Common myeloid progenitor, CD34-positive (primary cell): ENCODE measurements around the gene PTPRK.

Experiments
- CTCF ChIA-PET: fragments of 350-600 bp; sonication (Branson Sonifier 250); formaldehyde crosslinking; loops from one replicate; lab custom pipeline; 2021; ENCODE audit warnings: antibody characterized with exemption; lab: Charles Lee
- POLR2A ChIA-PET: fragments of 350-600 bp; sonication (Branson Sonifier 250); formaldehyde crosslinking; loops from one replicate; lab custom pipeline; 2021; ENCODE audit warnings: antibody characterized with exemption; lab: Charles Lee
- DNase-seq, 3 donors: peaks; one replicate each; pipeline versions ENCODE4 v3.0.0 to v3.0.0-alpha.2; 2013
- H3K27ac ChIP-seq, 2 experiments: 1 replicate in 1 of 2; 2 replicates in 1 of 2; pipeline ENCODE4 v1.7.0; 2013; ENCODE audit warnings: inconsistent platforms in 2 of 2, low read length in 2 of 2, mild to moderate bottlenecking in 2 of 2, low read depth in 1 of 2, moderate library complexity in 1 of 2; ENCODE audit not compliant: severe bottlenecking in 2 of 2, insufficient read depth in 1 of 2, poor library complexity in 1 of 2
- H3K27me3 ChIP-seq, 5 experiments: replicated peaks in 2 of 5; 1 replicate in 3 of 5; 2 replicates in 2 of 5; pipeline versions ENCODE4 v1.6.1 to v1.7.0; 2013; ENCODE audit warnings: low read length in 4 of 5, mild to moderate bottlenecking in 2 of 5, moderate library complexity in 2 of 5, inconsistent platforms in 1 of 5; ENCODE audit not compliant: insufficient read depth in 5 of 5, control insufficient read depth in 4 of 5
- H3K36me3 ChIP-seq, 4 experiments: 1 replicate in 2 of 4; 2 replicates in 2 of 4; pipeline versions ENCODE4 v1.6.1 to v1.7.0; 2013; ENCODE audit warnings: low read length in 3 of 4, control low read depth in 1 of 4, mild to moderate bottlenecking in 1 of 4; ENCODE audit not compliant: control insufficient read depth in 4 of 4, insufficient read depth in 4 of 4
- H3K4me1 ChIP-seq, 4 experiments: 1 replicate in 3 of 4; 2 replicates in 1 of 4; pipeline versions ENCODE4 v1.6.1 to v1.7.1; 2013; ENCODE audit warnings: low read length in 3 of 4, mild to moderate bottlenecking in 3 of 4, control low read depth in 1 of 4, inconsistent platforms in 1 of 4, moderate library complexity in 1 of 4; ENCODE audit not compliant: control insufficient read depth in 4 of 4, insufficient read depth in 4 of 4; ENCODE audit errors: control extremely low read depth in 1 of 4
- H3K4me3 ChIP-seq, 7 experiments: 1 replicate in 4 of 7; 2 replicates in 3 of 7; pipeline versions ENCODE4 v1.5.1 to v1.7.0; 2013; ENCODE audit warnings: mild to moderate bottlenecking in 7 of 7, low read length in 6 of 7, moderate library complexity in 6 of 7, inconsistent platforms in 2 of 7, low read depth in 2 of 7, control low read depth in 1 of 7; ENCODE audit not compliant: insufficient read depth in 4 of 7, control insufficient read depth in 1 of 7; ENCODE audit errors: extremely low read depth in 1 of 7
- H3K9me3 ChIP-seq, 5 experiments: 1 replicate in 4 of 5; 2 replicates in 1 of 5; pipeline versions ENCODE4 v1.6.1 to v1.7.1; 2013; ENCODE audit warnings: low read length in 4 of 5, mild to moderate bottlenecking in 2 of 5, inconsistent platforms in 1 of 5, low read depth in 1 of 5, moderate library complexity in 1 of 5; ENCODE audit not compliant: control insufficient read depth in 4 of 5, insufficient read depth in 2 of 5; ENCODE audit errors: control extremely low read depth in 1 of 5
- WGBS: methylation state at CpG from one replicate; pipeline ENCODE4 v1.1.5; 2013; ENCODE audit not compliant: insufficient coverage; 5-methylcytosine and 5-hydroxymethylcytosine counted together

Gene PTPRK

GRCh38 chr6:128252341-128253176 lies 267.8 kb downstream of the PTPRK start:
- H3K27ac ChIP-seq, result no peak overlapping the region
- H3K27me3 ChIP-seq, result no peaks in the 10 kb centered on the region
- WGBS, result 100% methylated on average over 1 of the region's 4 CpGs
- CTCF ChIA-PET, result interaction anchor here (1.2 kb wide), 1 partner anchor 14 kb away, joined by 3 read pairs; no protein-coding TSS in a partner anchor
- H3K9me3 ChIP-seq, result no peaks in the 10 kb centered on the region
- no peak for DNase-seq
- peaks cover 0 to 3% (median 0%) of the 10 kb centered on the region in 4 experiments for H3K4me1 ChIP-seq
- no peaks in the 10 kb centered on the region for H3K36me3 ChIP-seq
- H3K4me3 ChIP-seq, result no peak overlapping the region
- POLR2A ChIA-PET, result no interaction called here

GRCh38 chr6:128251445-128252340 lies 268.7 kb downstream of the PTPRK start:
- Histone ChIP-seq H3K4me1 (peaks cover 0 to 3% (median 0%) of the 10 kb centered on the region in 4 experiments), H3K27ac (no peak overlapping the region), H3K36me3 (no peaks in the 10 kb centered on the region), H3K27me3 (no peaks in the 10 kb centered on the region), H3K9me3 (no peaks in the 10 kb centered on the region), H3K4me3 (no peak overlapping the region)
- no peak for DNase-seq
- ChIA-PET CTCF (no interaction called here), POLR2A (no interaction called here)
- WGBS, result 100% methylated on average over 1 of the region's 4 CpGs

- no peak for DNase-seq
- H3K27ac ChIP-seq, result no peak overlapping the region
- CTCF ChIA-PET, result no interaction called here
- no peaks in the 10 kb centered on the region for H3K27me3 ChIP-seq
- H3K4me3 ChIP-seq, result no peak overlapping the region
- no peaks in the 10 kb centered on the region for H3K9me3 ChIP-seq
- H3K4me1 ChIP-seq, result peaks cover 0 to 3% (median 0%) of the 10 kb centered on the region in 4 experiments
- POLR2A ChIA-PET, result no interaction called here
- no peaks in the 10 kb centered on the region for H3K36me3 ChIP-seq
- no CpG with 5 or more reads among the region's 1 CpG for WGBS
These were observed 269.9 kb downstream of the PTPRK start for GRCh38 chr6:128250370-128251070.

DNA sequence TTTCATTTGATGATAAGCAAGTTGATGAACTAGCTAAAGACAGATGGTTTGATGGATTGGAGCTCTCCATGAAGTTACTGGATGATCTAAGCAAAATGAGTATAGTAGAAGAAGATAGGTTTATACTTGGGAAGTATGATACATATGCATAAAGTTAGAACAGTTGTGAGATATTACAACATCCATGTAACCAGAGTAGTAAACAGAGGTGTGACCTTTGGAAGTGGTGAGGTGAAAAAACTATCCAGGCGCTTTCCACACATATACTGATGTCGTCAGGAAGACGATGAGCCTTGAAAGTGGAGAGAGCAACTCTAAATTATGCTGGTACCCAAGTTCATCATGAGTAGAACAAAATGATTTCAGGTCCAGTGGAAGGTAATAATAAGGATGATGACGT lies 271.0 kb downstream of the PTPRK start:
- WGBS, result 100% methylated on average over 4 of the region's 4 CpGs
- Histone ChIP-seq H3K27me3 (no peaks in the 10 kb centered on the region), H3K27ac (no peak overlapping the region), H3K4me1 (peaks cover 0 to 3% (median 0%) of the 10 kb centered on the region in 4 experiments), H3K9me3 (no peaks in the 10 kb centered on the region), H3K36me3 (no peaks in the 10 kb centered on the region), H3K4me3 (no peak overlapping the region)
- DNase-seq, result no peak
- POLR2A ChIA-PET, result no interaction called here
- CTCF ChIA-PET, result no interaction called here

- WGBS, result 100% methylated on average over 4 of the region's 7 CpGs
- ChIA-PET CTCF (no interaction called here), POLR2A (no interaction called here)
- Histone ChIP-seq H3K4me1 (no peaks in the 10 kb centered on the region), H3K4me3 (no peak overlapping the region), H3K9me3 (no peaks in the 10 kb centered on the region), H3K36me3 (no peaks in the 10 kb centered on the region), H3K27ac (no peak overlapping the region), H3K27me3 (no peaks in the 10 kb centered on the region)
- no peak for DNase-seq
These were observed 273.7 kb downstream of the PTPRK start for GRCh38 chr6:128246472-128247260.

GRCh38 chr6:128244751-128245405 lies 275.5 kb downstream of the PTPRK start:
- no peak for DNase-seq
- H3K9me3 ChIP-seq, result no peaks in the 10 kb centered on the region
- H3K4me3 ChIP-seq, result no peak overlapping the region
- no peak overlapping the region for H3K27ac ChIP-seq
- no peaks in the 10 kb centered on the region for H3K27me3 ChIP-seq
- POLR2A ChIA-PET, result no interaction called here
- no peaks in the 10 kb centered on the region for H3K36me3 ChIP-seq
- no CpG with 5 or more reads among the region's 2 CpGs for WGBS
- H3K4me1 ChIP-seq, result peaks cover 4 to 11% (median 5%) of the 10 kb centered on the region in 4 experiments
- CTCF ChIA-PET, result interaction anchor here (0.6 kb wide), 1 partner anchor 1870 kb away, joined by 4 read pairs; no protein-coding TSS in a partner anchor
